Suprapubic skin (tissue), 4 donors: ENCODE data around the gene ABLIM2.

Experiments used
- EP300 ChIP-seq: sonication (generic); formaldehyde crosslinking; IDR thresholded peaks from one replicate; pipeline ENCODE4 v1.6.1; 2017; ENCODE audit warnings: antibody characterized with exemption
- POLR2A ChIP-seq, 2 donors: fragments of 450-650 bp; IDR thresholded peaks; one replicate each; pipeline ENCODE4 v1.6.1; 2017; ENCODE audit warnings: antibody characterized with exemption in 2 of 2, mild to moderate bottlenecking in 2 of 2, moderate library complexity in 2 of 2
- POLR2AphosphoS5 ChIP-seq, 3 donors: sonication (generic); formaldehyde crosslinking; IDR thresholded peaks; one replicate each; pipeline ENCODE4 v1.6.1; 2017; ENCODE audit warnings: antibody characterized with exemption in 3 of 3
- TF ChIP-seq, protein P1 (sequence below), 2 donors: fragments of 200-600 bp in 1 of 2; fragments of 450-650 bp in 1 of 2; sonication (generic) in 1 of 2; IDR thresholded peaks; one replicate each; pipeline ENCODE4 v1.5.1; 2016 to 2019; ENCODE audit warnings: antibody characterized with exemption in 2 of 2, mild to moderate bottlenecking in 1 of 2, moderate library complexity in 1 of 2

DNA sequence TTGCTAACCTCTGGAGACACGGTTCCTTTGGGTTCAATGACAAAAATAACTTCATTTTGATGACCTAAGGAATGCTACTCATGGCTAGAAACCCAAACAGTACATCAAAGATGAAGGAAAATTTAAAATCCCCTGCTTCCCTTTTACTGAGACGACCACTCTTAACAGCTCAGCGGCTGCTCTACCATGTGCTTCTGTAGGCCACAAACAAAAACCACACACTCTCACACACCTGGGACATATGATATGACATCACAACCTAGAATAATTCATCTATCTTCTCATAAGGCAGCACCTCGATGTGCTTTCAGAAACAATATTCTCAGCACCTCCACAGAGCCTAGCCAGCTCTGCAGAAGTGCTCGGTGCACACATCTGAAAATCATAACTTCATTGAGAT lies 34.7 kb downstream of the ABLIM2 start:
- no peak for TF ChIP-seq EP300
- TF ChIP-seq, protein P1, sequence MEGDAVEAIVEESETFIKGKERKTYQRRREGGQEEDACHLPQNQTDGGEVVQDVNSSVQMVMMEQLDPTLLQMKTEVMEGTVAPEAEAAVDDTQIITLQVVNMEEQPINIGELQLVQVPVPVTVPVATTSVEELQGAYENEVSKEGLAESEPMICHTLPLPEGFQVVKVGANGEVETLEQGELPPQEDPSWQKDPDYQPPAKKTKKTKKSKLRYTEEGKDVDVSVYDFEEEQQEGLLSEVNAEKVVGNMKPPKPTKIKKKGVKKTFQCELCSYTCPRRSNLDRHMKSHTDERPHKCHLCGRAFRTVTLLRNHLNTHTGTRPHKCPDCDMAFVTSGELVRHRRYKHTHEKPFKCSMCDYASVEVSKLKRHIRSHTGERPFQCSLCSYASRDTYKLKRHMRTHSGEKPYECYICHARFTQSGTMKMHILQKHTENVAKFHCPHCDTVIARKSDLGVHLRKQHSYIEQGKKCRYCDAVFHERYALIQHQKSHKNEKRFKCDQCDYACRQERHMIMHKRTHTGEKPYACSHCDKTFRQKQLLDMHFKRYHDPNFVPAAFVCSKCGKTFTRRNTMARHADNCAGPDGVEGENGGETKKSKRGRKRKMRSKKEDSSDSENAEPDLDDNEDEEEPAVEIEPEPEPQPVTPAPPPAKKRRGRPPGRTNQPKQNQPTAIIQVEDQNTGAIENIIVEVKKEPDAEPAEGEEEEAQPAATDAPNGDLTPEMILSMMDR (IDR thresholded peaks at IDR 0.05), result no peak
- TF ChIP-seq POLR2A (IDR thresholded peaks at IDR 0.05), result no peak
- TF ChIP-seq POLR2AphosphoS5 (IDR thresholded peaks at IDR 0.05), result no peak
